ENCODE measurements around the gene N4BP2. TPM values are rescaled to one million over a fixed set of nuclear protein-coding genes. Genes with fewer than 3 reads are reported as not detected.
A peak's percentile ranks its signal among the peaks of the same experiment; 100 is the strongest.
"Not testable (repeated sequence)": the region's sequence is repeated elsewhere in the genome, so short reads cannot be mapped to it uniquely, and the experiment has no call there.

The N4BP2 gene
- total RNA-seq, 1 donor from 2014 or later, result 14.6 TPM

DNA sequence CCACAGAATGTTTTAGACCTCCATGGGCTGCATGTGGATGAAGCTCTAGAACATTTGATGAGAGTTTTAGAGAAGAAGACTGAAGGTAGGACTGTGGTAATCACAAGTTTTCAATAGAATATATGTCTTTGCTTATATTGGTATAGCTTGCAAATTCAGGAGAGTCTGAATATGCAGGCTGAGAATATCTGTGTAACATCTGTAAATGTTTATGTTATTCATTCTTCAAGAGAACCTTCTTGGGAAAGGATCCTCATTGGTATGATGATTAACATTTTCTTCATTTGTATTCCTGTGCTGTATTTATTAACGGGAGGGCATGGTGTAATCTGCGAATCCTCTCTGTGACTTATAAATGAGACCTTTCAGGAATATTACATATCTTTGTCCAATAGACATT, 88.1 kb downstream of the N4BP2 start:
- H3K27ac ChIP-seq (ENCODE audit: low read depth, low read length), result no peak overlapping the region
- H3K4me3 ChIP-seq (ENCODE audit: low read length in 3 of 3), result no peak overlapping the region
- H3K9ac ChIP-seq (ENCODE audit: low read depth in 1 of 3, low read length in 3 of 3), result no peak overlapping the region
- H3K4me1 ChIP-seq (ENCODE audit: control insufficient read depth in 3 of 3, insufficient read depth in 3 of 3, low read length in 3 of 3), result no peaks in the 10 kb centered on the region
- no peaks in the 10 kb centered on the region for H3K27me3 ChIP-seq (ENCODE audit: control insufficient read depth in 3 of 3, insufficient read depth in 3 of 3, low read length in 3 of 3)
- H3K36me3 ChIP-seq (ENCODE audit: control insufficient read depth in 3 of 3, insufficient read depth in 3 of 3, low read length in 3 of 3), result no peaks in the 10 kb centered on the region
- H3K9me3 ChIP-seq (ENCODE audit: control insufficient read depth in 3 of 3, low read length in 3 of 3), result no peaks in the 10 kb centered on the region

- H3K9me3 ChIP-seq (ENCODE audit: control insufficient read depth in 3 of 3, low read length in 3 of 3); H3K36me3 ChIP-seq (ENCODE audit: control insufficient read depth in 3 of 3, insufficient read depth in 3 of 3, low read length in 3 of 3); H3K9ac ChIP-seq (ENCODE audit: low read depth in 1 of 3, low read length in 3 of 3); H3K27me3 ChIP-seq (ENCODE audit: control insufficient read depth in 3 of 3, insufficient read depth in 3 of 3, low read length in 3 of 3); H3K4me1 ChIP-seq (ENCODE audit: control insufficient read depth in 3 of 3, insufficient read depth in 3 of 3, low read length in 3 of 3); H3K4me3 ChIP-seq (ENCODE audit: low read length in 3 of 3); H3K27ac ChIP-seq (ENCODE audit: low read depth, low read length): not testable (repeated sequence)
Observed at GRCh38 chr4:40147490-40147889, 90.8 kb downstream of the N4BP2 start.

- Histone ChIP-seq H3K4me1 (ENCODE audit: control insufficient read depth in 3 of 3, insufficient read depth in 3 of 3, low read length in 3 of 3) (no peaks in the 10 kb centered on the region), H3K9ac (ENCODE audit: low read depth in 1 of 3, low read length in 3 of 3) (no peak overlapping the region), H3K36me3 (ENCODE audit: control insufficient read depth in 3 of 3, insufficient read depth in 3 of 3, low read length in 3 of 3) (no peaks in the 10 kb centered on the region), H3K9me3 (ENCODE audit: control insufficient read depth in 3 of 3, low read length in 3 of 3) (no peaks in the 10 kb centered on the region), H3K27ac (ENCODE audit: low read depth, low read length) (no peak overlapping the region), H3K4me3 (ENCODE audit: low read length in 3 of 3) (no peak overlapping the region), H3K27me3 (ENCODE audit: control insufficient read depth in 3 of 3, insufficient read depth in 3 of 3, low read length in 3 of 3) (no peaks in the 10 kb centered on the region)
Observed at GRCh38 chr4:40149960-40150385, 93.3 kb downstream of the N4BP2 start.

- Histone ChIP-seq H3K4me1 (ENCODE audit: control insufficient read depth in 3 of 3, insufficient read depth in 3 of 3, low read length in 3 of 3) (no peaks in the 10 kb centered on the region), H3K9ac (ENCODE audit: low read depth in 1 of 3, low read length in 3 of 3) (peak overlapping the region in 1 of 3 donors; percentile 10), H3K9me3 (ENCODE audit: control insufficient read depth in 3 of 3, low read length in 3 of 3) (no peaks in the 10 kb centered on the region), H3K27ac (ENCODE audit: low read depth, low read length) (no peak overlapping the region), H3K36me3 (ENCODE audit: control insufficient read depth in 3 of 3, insufficient read depth in 3 of 3, low read length in 3 of 3) (no peaks in the 10 kb centered on the region), H3K4me3 (ENCODE audit: low read length in 3 of 3) (no peak overlapping the region), H3K27me3 (ENCODE audit: control insufficient read depth in 3 of 3, insufficient read depth in 3 of 3, low read length in 3 of 3) (no peaks in the 10 kb centered on the region)
Observed at GRCh38 chr4:40150932-40151331, 94.3 kb downstream of the N4BP2 start.

GRCh38 chr4:40152637-40153036, 96.0 kb downstream of the N4BP2 start:
- H3K9ac ChIP-seq (ENCODE audit: low read depth in 1 of 3, low read length in 3 of 3), result no peak overlapping the region
- no peaks in the 10 kb centered on the region for H3K4me1 ChIP-seq (ENCODE audit: control insufficient read depth in 3 of 3, insufficient read depth in 3 of 3, low read length in 3 of 3)
- H3K4me3 ChIP-seq (ENCODE audit: low read length in 3 of 3), result no peak overlapping the region
- H3K9me3 ChIP-seq (ENCODE audit: control insufficient read depth in 3 of 3, low read length in 3 of 3), result no peaks in the 10 kb centered on the region
- H3K27me3 ChIP-seq (ENCODE audit: control insufficient read depth in 3 of 3, insufficient read depth in 3 of 3, low read length in 3 of 3), result no peaks in the 10 kb centered on the region
- H3K27ac ChIP-seq (ENCODE audit: low read depth, low read length), result no peak overlapping the region
- H3K36me3 ChIP-seq (ENCODE audit: control insufficient read depth in 3 of 3, insufficient read depth in 3 of 3, low read length in 3 of 3), result no peaks in the 10 kb centered on the region

DNA sequence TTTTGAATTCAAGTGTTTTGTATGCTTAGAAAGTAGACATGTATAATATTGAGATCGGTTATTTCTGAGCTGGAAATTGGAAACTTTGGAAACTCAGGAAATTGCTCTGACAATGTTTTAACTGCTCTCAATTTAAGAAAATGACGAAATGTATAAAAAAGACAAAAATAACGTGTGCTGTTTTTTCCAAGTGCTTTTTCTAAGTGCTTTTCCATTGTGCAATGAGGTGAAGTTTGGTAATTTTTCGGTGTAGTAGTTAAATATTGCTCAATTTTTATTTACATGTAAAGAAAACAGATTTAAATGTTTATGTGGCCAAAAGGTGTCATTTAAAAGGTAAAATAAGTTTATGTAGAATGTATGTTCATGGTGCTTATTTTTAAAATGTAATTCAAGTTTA, 100.8 kb downstream of the N4BP2 start:
- no peaks in the 10 kb centered on the region for H3K27me3 ChIP-seq (ENCODE audit: control insufficient read depth in 3 of 3, insufficient read depth in 3 of 3, low read length in 3 of 3)
- no peak overlapping the region for H3K4me3 ChIP-seq (ENCODE audit: low read length in 3 of 3)
- H3K4me1 ChIP-seq (ENCODE audit: control insufficient read depth in 3 of 3, insufficient read depth in 3 of 3, low read length in 3 of 3), result no peaks in the 10 kb centered on the region
- no peak overlapping the region for H3K27ac ChIP-seq (ENCODE audit: low read depth, low read length)
- peaks cover 0 to 3% (median 0%) of the 10 kb centered on the region in 3 donors for H3K36me3 ChIP-seq (ENCODE audit: control insufficient read depth in 3 of 3, insufficient read depth in 3 of 3, low read length in 3 of 3)
- H3K9ac ChIP-seq (ENCODE audit: low read depth in 1 of 3, low read length in 3 of 3), result no peak overlapping the region
- no peaks in the 10 kb centered on the region for H3K9me3 ChIP-seq (ENCODE audit: control insufficient read depth in 3 of 3, low read length in 3 of 3)

GRCh38 chr4:40160258-40160657, 103.6 kb downstream of the N4BP2 start:
- H3K27ac ChIP-seq (ENCODE audit: low read depth, low read length), result no peak overlapping the region
- no peak overlapping the region for H3K4me3 ChIP-seq (ENCODE audit: low read length in 3 of 3)
- no peaks in the 10 kb centered on the region for H3K4me1 ChIP-seq (ENCODE audit: control insufficient read depth in 3 of 3, insufficient read depth in 3 of 3, low read length in 3 of 3)
- peaks cover 0 to 3% (median 0%) of the 10 kb centered on the region in 3 donors for H3K36me3 ChIP-seq (ENCODE audit: control insufficient read depth in 3 of 3, insufficient read depth in 3 of 3, low read length in 3 of 3)
- H3K9me3 ChIP-seq (ENCODE audit: control insufficient read depth in 3 of 3, low read length in 3 of 3), result no peaks in the 10 kb centered on the region
- H3K9ac ChIP-seq (ENCODE audit: low read depth in 1 of 3, low read length in 3 of 3), result no peak overlapping the region
- no peaks in the 10 kb centered on the region for H3K27me3 ChIP-seq (ENCODE audit: control insufficient read depth in 3 of 3, insufficient read depth in 3 of 3, low read length in 3 of 3)

GRCh38 chr4:40164459-40164858, 107.8 kb downstream of the N4BP2 start:
- no peak overlapping the region for H3K27ac ChIP-seq (ENCODE audit: low read depth, low read length)
- no peak overlapping the region for H3K4me3 ChIP-seq (ENCODE audit: low read length in 3 of 3)
- H3K27me3 ChIP-seq (ENCODE audit: control insufficient read depth in 3 of 3, insufficient read depth in 3 of 3, low read length in 3 of 3), result no peaks in the 10 kb centered on the region
- H3K36me3 ChIP-seq (ENCODE audit: control insufficient read depth in 3 of 3, insufficient read depth in 3 of 3, low read length in 3 of 3), result peaks cover 0 to 3% (median 0%) of the 10 kb centered on the region in 3 donors
- H3K9ac ChIP-seq (ENCODE audit: low read depth in 1 of 3, low read length in 3 of 3), result no peak overlapping the region
- no peaks in the 10 kb centered on the region for H3K4me1 ChIP-seq (ENCODE audit: control insufficient read depth in 3 of 3, insufficient read depth in 3 of 3, low read length in 3 of 3)
- H3K9me3 ChIP-seq (ENCODE audit: control insufficient read depth in 3 of 3, low read length in 3 of 3), result peaks cover 0 to 7% (median 2%) of the 10 kb centered on the region in 3 donors

- Histone ChIP-seq H3K4me3 (ENCODE audit: low read length in 3 of 3) (no peak overlapping the region), H3K9ac (ENCODE audit: low read depth in 1 of 3, low read length in 3 of 3) (no peak overlapping the region), H3K36me3 (ENCODE audit: control insufficient read depth in 3 of 3, insufficient read depth in 3 of 3, low read length in 3 of 3) (peaks cover 0 to 3% (median 0%) of the 10 kb centered on the region in 3 donors), H3K27me3 (ENCODE audit: control insufficient read depth in 3 of 3, insufficient read depth in 3 of 3, low read length in 3 of 3) (no peaks in the 10 kb centered on the region), H3K9me3 (ENCODE audit: control insufficient read depth in 3 of 3, low read length in 3 of 3) (peaks cover 0 to 7% (median 2%) of the 10 kb centered on the region in 3 donors), H3K27ac (ENCODE audit: low read depth, low read length) (no peak overlapping the region), H3K4me1 (ENCODE audit: control insufficient read depth in 3 of 3, insufficient read depth in 3 of 3, low read length in 3 of 3) (no peaks in the 10 kb centered on the region)
Observed at GRCh38 chr4:40165916-40166315, 109.3 kb downstream of the N4BP2 start.

GRCh38 chr4:40168070-40168469, 111.4 kb downstream of the N4BP2 start:
- Histone ChIP-seq H3K4me1 (ENCODE audit: control insufficient read depth in 3 of 3, insufficient read depth in 3 of 3, low read length in 3 of 3) (no peaks in the 10 kb centered on the region), H3K4me3 (ENCODE audit: low read length in 3 of 3) (no peak overlapping the region), H3K36me3 (ENCODE audit: control insufficient read depth in 3 of 3, insufficient read depth in 3 of 3, low read length in 3 of 3) (no peaks in the 10 kb centered on the region), H3K9ac (ENCODE audit: low read depth in 1 of 3, low read length in 3 of 3) (no peak overlapping the region), H3K27ac (ENCODE audit: low read depth, low read length) (no peak overlapping the region), H3K27me3 (ENCODE audit: control insufficient read depth in 3 of 3, insufficient read depth in 3 of 3, low read length in 3 of 3) (no peaks in the 10 kb centered on the region), H3K9me3 (ENCODE audit: control insufficient read depth in 3 of 3, low read length in 3 of 3) (peaks cover 0 to 7% (median 2%) of the 10 kb centered on the region in 3 donors)

- H3K9me3 ChIP-seq (ENCODE audit: control insufficient read depth in 3 of 3, low read length in 3 of 3), result peaks cover 0 to 7% (median 2%) of the 10 kb centered on the region in 3 donors
- H3K36me3 ChIP-seq (ENCODE audit: control insufficient read depth in 3 of 3, insufficient read depth in 3 of 3, low read length in 3 of 3), result no peaks in the 10 kb centered on the region
- no peaks in the 10 kb centered on the region for H3K27me3 ChIP-seq (ENCODE audit: control insufficient read depth in 3 of 3, insufficient read depth in 3 of 3, low read length in 3 of 3)
- H3K4me3 ChIP-seq (ENCODE audit: low read length in 3 of 3), result no peak overlapping the region
- no peak overlapping the region for H3K9ac ChIP-seq (ENCODE audit: low read depth in 1 of 3, low read length in 3 of 3)
- no peak overlapping the region for H3K27ac ChIP-seq (ENCODE audit: low read depth, low read length)
- H3K4me1 ChIP-seq (ENCODE audit: control insufficient read depth in 3 of 3, insufficient read depth in 3 of 3, low read length in 3 of 3), result no peaks in the 10 kb centered on the region
Observed at GRCh38 chr4:40170588-40170987, 113.9 kb downstream of the N4BP2 start.
